HepG2 (cell line): Measurements from ENCODE around the gene RRBP1. TPM values are rescaled to one million over a fixed set of nuclear protein-coding genes. Genes with fewer than 3 reads are reported as not detected.
A peak's percentile ranks its signal among the peaks of the same experiment; 100 is the strongest.

Experiments
- CENPX ChIP-seq: sonication (generic); formaldehyde crosslinking; IDR thresholded peaks from 2 replicates; pipeline ENCODE4 v1.9.0; 2021; ENCODE audit warnings: mild to moderate bottlenecking, missing genetic modification reagents, moderate library complexity
- CHD4 ChIP-seq: fragments of 200-600 bp; sonication (generic); IDR thresholded peaks from 2 replicates; pipeline ENCODE4 v1.7.0; 2017; ENCODE audit warnings: mild to moderate bottlenecking, low read length, borderline replicate concordance
- HBP1 ChIP-seq: IDR thresholded peaks from 2 replicates; pipeline ENCODE4 v1.6.1; 2016; ENCODE audit warnings: low read depth, control low read depth
- SCMH1 ChIP-seq: sonication (generic); formaldehyde crosslinking; IDR thresholded peaks from 2 replicates; pipeline ENCODE4 v1.9.0; 2021; ENCODE audit warnings: missing genetic modification reagents, mild to moderate bottlenecking, borderline replicate concordance
- SIN3B ChIP-seq: fragments of 150-350 bp; IDR thresholded peaks from 2 replicates; pipeline ENCODE4 v1.6.1; 2014; ENCODE audit warnings: low read length
- YEATS2 ChIP-seq: sonication (generic); formaldehyde crosslinking; IDR thresholded peaks from 2 replicates; pipeline ENCODE4 v1.4.0; 2020; ENCODE audit warnings: missing genetic modification reagents, borderline replicate concordance
- ZBTB1 ChIP-seq: sonication (generic); formaldehyde crosslinking; IDR thresholded peaks from 2 replicates; pipeline ENCODE4 v1.4.0; 2020; ENCODE audit warnings: missing genetic modification reagents, borderline replicate concordance
- ZFX ChIP-seq: sonication (generic); formaldehyde crosslinking; IDR thresholded peaks from 2 replicates; pipeline ENCODE4 v1.4.0; 2020; ENCODE audit warnings: mild to moderate bottlenecking, low read depth, missing genetic modification reagents, moderate library complexity
- ZKSCAN1 ChIP-seq: fragments of 150-350 bp; IDR thresholded peaks from 2 replicates; pipeline ENCODE4 v1.6.1; 2014; ENCODE audit warnings: low read length
- ZMAT3 ChIP-seq: sonication (generic); formaldehyde crosslinking; conservative IDR thresholded peaks from 2 replicates; pipeline ENCODE4 v1.7.0; 2021; ENCODE audit warnings: missing genetic modification reagents
- ZNF263 ChIP-seq: sonication (generic); formaldehyde crosslinking; IDR thresholded peaks from 2 replicates; pipeline ENCODE4 v1.4.0; 2020; ENCODE audit warnings: missing genetic modification reagents
- ZNF460 ChIP-seq: sonication (generic); formaldehyde crosslinking; IDR thresholded peaks from 2 replicates; pipeline ENCODE4 v1.5.1; 2020; ENCODE audit warnings: missing genetic modification reagents, mild to moderate bottlenecking, borderline replicate concordance
- ZNF510 ChIP-seq: sonication (generic); formaldehyde crosslinking; IDR thresholded peaks from 2 replicates; pipeline ENCODE4 v1.4.0; 2020; ENCODE audit warnings: low read depth, mild to moderate bottlenecking, missing genetic modification reagents
- ZNF609 ChIP-seq: sonication (generic); formaldehyde crosslinking; IDR thresholded peaks from 2 replicates; pipeline ENCODE4 v1.4.0; 2020; ENCODE audit warnings: mild to moderate bottlenecking, missing genetic modification reagents, borderline replicate concordance
- ZNF704 ChIP-seq: sonication (generic); formaldehyde crosslinking; IDR thresholded peaks from 2 replicates; pipeline ENCODE4 v1.8.1; 2023; ENCODE audit warnings: mild to moderate bottlenecking, inconsistent platforms, moderate library complexity, missing genetic modification reagents, borderline replicate concordance
- ZNF746 ChIP-seq: sonication (generic); formaldehyde crosslinking; IDR thresholded peaks from 2 replicates; pipeline ENCODE4 v1.8.0; 2022; ENCODE audit warnings: mild to moderate bottlenecking, missing genetic modification reagents
- polyA plus RNA-seq, 8 experiments: library from polyadenylated mRNA; depleted of rRNA in 3 of 8; stranded (reverse) in 7 of 8; unstranded in 1 of 8; fragments of >200 nt; fragmentation: Illumina TruSeq in 4 of 8; extraction: Trizol in 4 of 8; gene quantifications; 2 replicates each; pipeline versions ENCODE4 v1.2.1 to v1.2.3, GENCODE V29; 2011 to 2016; ENCODE audit warnings: low read depth in 4 of 8, missing spikeins in 1 of 8, mixed read lengths in 1 of 8; ENCODE audit not compliant: insufficient read depth in 1 of 8
- total RNA-seq, 5 experiments: library from RNA; depleted of rRNA; stranded (reverse); fragments of >200 nt; fragmentation: Illumina TruSeq; extraction: Trizol; gene quantifications; 2 replicates each; pipeline ENCODE4 v1.2.3, GENCODE V29; 2016; ENCODE audit warnings: low read depth in 1 of 5
- TF ChIP-seq, protein P1 (sequence below), 2 experiments: sonication (generic) in 1 of 2; formaldehyde crosslinking in 1 of 2; IDR thresholded peaks; 2 replicates each; pipeline versions ENCODE4 v1.5.1 to v1.6.1; 2011 to 2020; ENCODE audit warnings: borderline replicate concordance in 1 of 2, low read depth in 1 of 2, low read length in 1 of 2, mild to moderate bottlenecking in 1 of 2, missing genetic modification reagents in 1 of 2, moderate library complexity in 1 of 2

The RRBP1 gene
- total and polyA plus RNA-seq, 2 of the 13 experiments (the other 11 are each of a cell fraction or from before 2014, with no cell fraction given) = 150 to 222 TPM

DNA sequence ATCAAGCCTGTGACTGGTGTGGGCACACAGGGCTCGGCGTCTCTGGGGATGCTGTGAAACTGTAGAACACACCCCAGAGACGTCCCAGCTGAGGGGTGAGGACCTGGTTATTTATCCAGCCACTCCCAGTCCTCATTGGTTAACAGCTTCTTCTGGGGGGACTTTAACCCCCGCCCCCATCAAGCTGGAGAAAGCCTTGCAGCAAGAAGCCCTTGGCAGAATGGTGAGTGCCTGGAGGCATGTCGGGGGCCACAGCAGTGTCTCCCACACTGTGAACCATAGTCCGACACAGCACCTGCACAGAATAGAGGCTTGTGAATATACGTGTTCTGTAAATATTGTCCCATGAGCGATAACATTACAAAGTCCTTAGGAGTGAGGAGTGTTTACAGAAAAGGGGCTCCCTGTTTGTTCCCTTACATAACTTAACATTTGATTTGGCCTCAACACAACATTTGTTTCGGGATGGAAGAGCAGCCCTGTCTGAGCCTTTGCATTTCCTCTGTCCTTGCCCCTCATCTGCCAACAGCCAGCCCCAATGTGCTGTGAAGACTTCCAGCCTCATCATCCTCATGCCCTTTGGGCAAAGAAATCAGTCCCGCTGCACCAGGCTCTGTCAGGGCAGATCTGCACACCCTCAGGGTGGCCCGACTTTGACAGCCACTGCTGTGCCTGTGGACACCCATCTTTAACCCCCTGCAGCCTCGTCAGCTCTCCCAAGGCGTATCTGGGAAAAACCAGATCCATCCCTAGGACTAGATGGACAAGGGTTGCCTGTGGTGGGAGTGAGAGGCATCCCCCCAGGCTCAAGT is 2.2 kb upstream of the RRBP1 start (continued):
- TF ChIP-seq ZNF510 (CRISPR knock-in tag) (peak; percentile 97), CHD4 (no peak), ZNF460 (CRISPR knock-in tag) (peak; percentile 62; the same call in 1 of the 2 replicates), ZMAT3 (CRISPR knock-in tag) (peak; percentile 94), ZNF263 (CRISPR knock-in tag) (no peak), ZKSCAN1 (no peak), CENPX (no peak), ZNF609 (peak; percentile 100), ZNF746 (CRISPR knock-in tag) (peak; percentile 93), ZNF704 (CRISPR knock-in tag) (no peak), SIN3B (no peak), ZBTB1 (CRISPR knock-in tag) (peak; percentile 48; the same call in 1 of the 2 replicates), ZFX (CRISPR knock-in tag) (peak; percentile 64), YEATS2 (peak; percentile 81; the same call in 1 of the 2 replicates), HBP1 (CRISPR knock-in tag) (peak; percentile 30; the same call in 1 of the 2 replicates), SCMH1 (CRISPR knock-in tag) (no peak)
- TF ChIP-seq, protein P1, sequence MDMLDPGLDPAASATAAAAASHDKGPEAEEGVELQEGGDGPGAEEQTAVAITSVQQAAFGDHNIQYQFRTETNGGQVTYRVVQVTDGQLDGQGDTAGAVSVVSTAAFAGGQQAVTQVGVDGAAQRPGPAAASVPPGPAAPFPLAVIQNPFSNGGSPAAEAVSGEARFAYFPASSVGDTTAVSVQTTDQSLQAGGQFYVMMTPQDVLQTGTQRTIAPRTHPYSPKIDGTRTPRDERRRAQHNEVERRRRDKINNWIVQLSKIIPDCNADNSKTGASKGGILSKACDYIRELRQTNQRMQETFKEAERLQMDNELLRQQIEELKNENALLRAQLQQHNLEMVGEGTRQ (IDR thresholded peaks at IDR 0.05; ENCODE audit: low read depth, low read length) = 0 out of 2 replicates have a peak, but pooled peaks have one; percentile 20
- TF ChIP-seq, protein P1 (CRISPR knock-in tag; IDR thresholded peaks at IDR 0.05; ENCODE audit: borderline replicate concordance) = no peak; the same call in 1 of the 2 replicates
